SK-N-SH treated with all-trans-retinoic acid at 6 μM for 48 hours (cell line): ENCODE measurements around the gene ULK1.

Experiments
- ARNTL ChIP-seq: fragments of 450-650 bp; formaldehyde crosslinking; IDR thresholded peaks from 2 replicates; pipeline ENCODE4 v1.5.0; 2020; ENCODE audit warnings: low read depth, mild to moderate bottlenecking, moderate library complexity, borderline replicate concordance
- BACH2 ChIP-seq: fragments of 250-450 bp; sonication (Bioruptor Pico); IDR thresholded peaks from 2 replicates; pipeline ENCODE4 v1.9.0; 2021; ENCODE audit warnings: mild to moderate bottlenecking, borderline replicate concordance
- CREB5 ChIP-seq: fragments of 250-450 bp; sonication (Bioruptor Pico); IDR thresholded peaks from 2 replicates; pipeline ENCODE4 v1.5.1; 2020; ENCODE audit warnings: low read depth, mild to moderate bottlenecking, moderate library complexity
- CSDC2 ChIP-seq: fragments of 250-450 bp; sonication (Bioruptor Pico); IDR thresholded peaks from 2 replicates; pipeline ENCODE4 v1.5.0; 2020; ENCODE audit warnings: mild to moderate bottlenecking, moderate library complexity
- GLIS3 ChIP-seq: fragments of 250-450 bp; sonication (Bioruptor Pico); IDR thresholded peaks from 2 replicates; pipeline ENCODE4 v1.5.0; 2020; ENCODE audit warnings: mild to moderate bottlenecking, moderate library complexity
- PATZ1 ChIP-seq: fragments of 250-450 bp; sonication (Bioruptor Pico); IDR thresholded peaks from 2 replicates; pipeline ENCODE4 v1.8.0; 2020; ENCODE audit warnings: mild to moderate bottlenecking, moderate library complexity, borderline replicate concordance
- SNAI2 ChIP-seq: fragments of 250-450 bp; sonication (Bioruptor Pico); IDR thresholded peaks from 2 replicates; pipeline ENCODE4 v1.5.0; 2020; ENCODE audit warnings: mild to moderate bottlenecking, moderate library complexity
- ZFP3 ChIP-seq: fragments of 250-450 bp; sonication (Bioruptor Pico); IDR thresholded peaks from 2 replicates; pipeline ENCODE4 v1.5.0; 2020; ENCODE audit warnings: mild to moderate bottlenecking, moderate library complexity

GRCh38 chr12:131962069-131962468 lies 67.6 kb downstream of the ULK1 start:
- no peak for TF ChIP-seq BACH2 (CRISPR knock-in tag)
- TF ChIP-seq PATZ1 (CRISPR knock-in tag) = no peak
- TF ChIP-seq ARNTL = no peak
- no peak for TF ChIP-seq GLIS3
- no peak for TF ChIP-seq CSDC2 (CRISPR knock-in tag)
- no peak for TF ChIP-seq SNAI2
- no peak for TF ChIP-seq CREB5 (CRISPR knock-in tag)
- no peak for TF ChIP-seq ZFP3
